Measurements from ENCODE around the gene ARID1B.

Gene ARID1B

DNA sequence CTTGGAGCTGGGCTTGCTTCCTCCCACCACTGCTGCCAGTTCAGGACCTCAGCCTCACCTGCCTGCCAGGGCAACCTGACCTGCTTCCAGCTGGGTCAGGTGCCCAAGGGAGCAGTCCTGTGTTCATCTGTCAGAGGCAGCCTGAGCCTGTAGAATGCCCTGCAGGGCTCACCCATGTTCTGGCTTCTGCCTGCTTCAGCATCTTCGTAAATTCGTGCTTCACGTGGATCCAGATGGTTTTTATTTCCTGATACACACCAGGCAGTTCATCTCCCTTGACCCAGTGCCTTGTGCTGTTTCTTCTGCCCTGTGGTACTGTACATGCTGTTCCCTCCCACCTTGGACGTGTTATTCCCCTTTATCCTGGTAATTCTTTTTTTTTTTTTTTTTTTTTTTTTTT is 50.2 kb downstream of the ARID1B start:
- Histone ChIP-seq H3K4ac (ENCODE audit: low read length) (no peak overlapping the region), H3K36me3 (replicated peaks in 1 of 2; ENCODE audit: control insufficient read depth in 2 of 2, insufficient read depth in 2 of 2, low read length in 2 of 2) (peaks cover 4 to 39% of the 10 kb centered on the region in 2 donors), H3K4me1 (ENCODE audit: control insufficient read depth in 2 of 2, insufficient read depth in 1 of 2, low read depth in 1 of 2, low read length in 2 of 2) (peaks cover 4 to 10% of the 10 kb centered on the region in 2 donors), H2BK12ac (ENCODE audit: low read length) (no peak overlapping the region), H3K9ac (ENCODE audit: low read depth, low read length, poor library complexity) (peak overlapping the region; percentile 14), H3K23ac (ENCODE audit: low read depth, low read length, poor library complexity) (peak overlapping the region; percentile 67), H2BK5ac (ENCODE audit: low read length) (no peak overlapping the region), H3K9me3 (replicated peaks in 1 of 2; ENCODE audit: control insufficient read depth in 2 of 2, insufficient read depth in 1 of 2, low read depth in 1 of 2, low read length in 2 of 2) (no peaks in the 10 kb centered on the region), H4K91ac (ENCODE audit: low read depth, low read length, poor library complexity) (no peak overlapping the region), H2AFZ (ENCODE audit: low read length) (no peak overlapping the region), H2AK5ac (ENCODE audit: low read depth, low read length) (no peak overlapping the region), H3K4me3 (ENCODE audit: low read length in 2 of 2) (peak overlapping the region in 1 of 2 donors; percentile 19), H3K4me2 (ENCODE audit: insufficient read depth, low read length, poor library complexity, severe bottlenecking) (no peak overlapping the region), H2BK15ac (ENCODE audit: low read length) (no peak overlapping the region), H4K8ac (ENCODE audit: low read depth, low read length) (no peak overlapping the region), H2BK120ac (ENCODE audit: low read depth, low read length) (no peak overlapping the region), H3K79me1 (ENCODE audit: low read depth, low read length) (peaks cover 14% of the 10 kb centered on the region), H3K27me3 (ENCODE audit: control insufficient read depth in 3 of 3, insufficient read depth in 3 of 3, low read depth in 1 of 3, low read length in 3 of 3) (peaks cover 0 to 2% (median 0%) of the 10 kb centered on the region in 3 experiments), H3K18ac (ENCODE audit: low read length) (peak overlapping the region; percentile 79), H3K14ac (ENCODE audit: low read length) (peak overlapping the region; percentile 83), H3K27ac (replicated peaks; ENCODE audit: low read length) (no peak overlapping the region)
- DNase-seq (ENCODE audit: low spot score) = no peak
- no CpG with 5 or more reads among the region's 4 CpGs for WGBS, 2 donors (ENCODE audit: extremely low coverage in 2 of 2, insufficient read length in 2 of 2, insufficient replicate concordance in 1 of 2)

GRCh38 chr6:156828280-156828703 is 51.1 kb downstream of the ARID1B start:
- Histone ChIP-seq H4K91ac (ENCODE audit: low read depth, low read length, poor library complexity) (no peak overlapping the region), H3K79me1 (ENCODE audit: low read depth, low read length) (peaks cover 9% of the 10 kb centered on the region), H3K9ac (ENCODE audit: low read depth, low read length, poor library complexity) (no peak overlapping the region), H3K27me3 (ENCODE audit: control insufficient read depth in 3 of 3, insufficient read depth in 3 of 3, low read depth in 1 of 3, low read length in 3 of 3) (peaks cover 0 to 2% (median 0%) of the 10 kb centered on the region in 3 experiments), H2BK120ac (ENCODE audit: low read depth, low read length) (no peak overlapping the region), H3K18ac (ENCODE audit: low read length) (no peak overlapping the region), H3K9me3 (replicated peaks in 1 of 2; ENCODE audit: control insufficient read depth in 2 of 2, insufficient read depth in 1 of 2, low read depth in 1 of 2, low read length in 2 of 2) (no peaks in the 10 kb centered on the region), H4K8ac (ENCODE audit: low read depth, low read length) (no peak overlapping the region), H3K4me2 (ENCODE audit: insufficient read depth, low read length, poor library complexity, severe bottlenecking) (no peak overlapping the region), H2BK5ac (ENCODE audit: low read length) (no peak overlapping the region), H2BK12ac (ENCODE audit: low read length) (no peak overlapping the region), H3K23ac (ENCODE audit: low read depth, low read length, poor library complexity) (no peak overlapping the region), H2AK5ac (ENCODE audit: low read depth, low read length) (no peak overlapping the region), H3K4me3 (ENCODE audit: low read length in 2 of 2) (no peak overlapping the region), H2AFZ (ENCODE audit: low read length) (no peak overlapping the region), H3K14ac (ENCODE audit: low read length) (no peak overlapping the region), H3K4ac (ENCODE audit: low read length) (no peak overlapping the region), H2BK15ac (ENCODE audit: low read length) (no peak overlapping the region), H3K36me3 (replicated peaks in 1 of 2; ENCODE audit: control insufficient read depth in 2 of 2, insufficient read depth in 2 of 2, low read length in 2 of 2) (peaks cover 4 to 32% of the 10 kb centered on the region in 2 donors), H3K4me1 (ENCODE audit: control insufficient read depth in 2 of 2, insufficient read depth in 1 of 2, low read depth in 1 of 2, low read length in 2 of 2) (peaks cover 8 to 9% of the 10 kb centered on the region in 2 donors), H3K27ac (replicated peaks; ENCODE audit: low read length) (no peak overlapping the region)
- DNase-seq (ENCODE audit: low spot score) = no peak
- WGBS, 2 donors (ENCODE audit: extremely low coverage in 2 of 2, insufficient read length in 2 of 2, insufficient replicate concordance in 1 of 2) = no CpG with 5 or more reads among the region's 5 CpGs

- Histone ChIP-seq H2BK12ac (ENCODE audit: low read length) (no peak overlapping the region), H3K18ac (ENCODE audit: low read length) (no peak overlapping the region), H4K8ac (ENCODE audit: low read depth, low read length) (no peak overlapping the region), H2AFZ (ENCODE audit: low read length) (no peak overlapping the region), H2AK5ac (ENCODE audit: low read depth, low read length) (no peak overlapping the region), H3K4me3 (ENCODE audit: low read length in 2 of 2) (no peak overlapping the region), H3K27ac (replicated peaks; ENCODE audit: low read length) (no peak overlapping the region), H3K14ac (ENCODE audit: low read length) (no peak overlapping the region), H3K9me3 (replicated peaks in 1 of 2; ENCODE audit: control insufficient read depth in 2 of 2, insufficient read depth in 1 of 2, low read depth in 1 of 2, low read length in 2 of 2) (no peaks in the 10 kb centered on the region), H2BK15ac (ENCODE audit: low read length) (no peak overlapping the region), H4K91ac (ENCODE audit: low read depth, low read length, poor library complexity) (no peak overlapping the region), H2BK120ac (ENCODE audit: low read depth, low read length) (no peak overlapping the region), H2BK5ac (ENCODE audit: low read length) (no peak overlapping the region), H3K4me2 (ENCODE audit: insufficient read depth, low read length, poor library complexity, severe bottlenecking) (no peak overlapping the region), H3K79me1 (ENCODE audit: low read depth, low read length) (peaks cover 9% of the 10 kb centered on the region), H3K27me3 (ENCODE audit: control insufficient read depth in 3 of 3, insufficient read depth in 3 of 3, low read depth in 1 of 3, low read length in 3 of 3) (peaks cover 0 to 2% (median 0%) of the 10 kb centered on the region in 3 experiments), H3K9ac (ENCODE audit: low read depth, low read length, poor library complexity) (no peak overlapping the region), H3K4ac (ENCODE audit: low read length) (no peak overlapping the region), H3K4me1 (ENCODE audit: control insufficient read depth in 2 of 2, insufficient read depth in 1 of 2, low read depth in 1 of 2, low read length in 2 of 2) (peaks cover 8 to 9% of the 10 kb centered on the region in 2 donors), H3K36me3 (replicated peaks in 1 of 2; ENCODE audit: control insufficient read depth in 2 of 2, insufficient read depth in 2 of 2, low read length in 2 of 2) (peaks cover 4 to 34% of the 10 kb centered on the region in 2 donors), H3K23ac (ENCODE audit: low read depth, low read length, poor library complexity) (no peak overlapping the region)
- DNase-seq (ENCODE audit: low spot score) = no peak
- no CpG with 5 or more reads among the region's 9 CpGs for WGBS, 2 donors (ENCODE audit: extremely low coverage in 2 of 2, insufficient read length in 2 of 2, insufficient replicate concordance in 1 of 2)
These were observed 52.9 kb downstream of the ARID1B start for GRCh38 chr6:156830126-156830525.

- no CpG with 5 or more reads among the region's 2 CpGs for WGBS, 2 donors (ENCODE audit: extremely low coverage in 2 of 2, insufficient read length in 2 of 2, insufficient replicate concordance in 1 of 2)
- H3K4ac ChIP-seq (ENCODE audit: low read length) = no peak overlapping the region
These were observed 55.1 kb downstream of the ARID1B start for GRCh38 chr6:156832231-156832647.

More at GRCh38 chr6:156832231-156832647, 55.1 kb downstream of the ARID1B start:
- no peak overlapping the region for H2BK15ac ChIP-seq (ENCODE audit: low read length)
- no peak overlapping the region for H3K9ac ChIP-seq (ENCODE audit: low read depth, low read length, poor library complexity)
- no peak for DNase-seq (ENCODE audit: low spot score)
- no peak overlapping the region for H3K14ac ChIP-seq (ENCODE audit: low read length)
- H2BK12ac ChIP-seq (ENCODE audit: low read length) = no peak overlapping the region
- peaks cover 3 to 9% of the 10 kb centered on the region in 2 donors for H3K4me1 ChIP-seq (ENCODE audit: control insufficient read depth in 2 of 2, insufficient read depth in 1 of 2, low read depth in 1 of 2, low read length in 2 of 2)
- H3K4me2 ChIP-seq (ENCODE audit: insufficient read depth, low read length, poor library complexity, severe bottlenecking) = no peak overlapping the region
- no peak overlapping the region for H2BK120ac ChIP-seq (ENCODE audit: low read depth, low read length)
- no peak overlapping the region for H2AK5ac ChIP-seq (ENCODE audit: low read depth, low read length)
- no peak overlapping the region for H3K23ac ChIP-seq (ENCODE audit: low read depth, low read length, poor library complexity)
- no peak overlapping the region for H3K27ac ChIP-seq (replicated peaks; ENCODE audit: low read length)
- H3K36me3 ChIP-seq (replicated peaks in 1 of 2; ENCODE audit: control insufficient read depth in 2 of 2, insufficient read depth in 2 of 2, low read length in 2 of 2) = peaks cover 4 to 41% of the 10 kb centered on the region in 2 donors
- peaks cover 0 to under 1% (median 0%) of the 10 kb centered on the region in 3 experiments for H3K27me3 ChIP-seq (ENCODE audit: control insufficient read depth in 3 of 3, insufficient read depth in 3 of 3, low read depth in 1 of 3, low read length in 3 of 3)
- H4K8ac ChIP-seq (ENCODE audit: low read depth, low read length) = no peak overlapping the region
- H3K4me3 ChIP-seq (ENCODE audit: low read length in 2 of 2) = no peak overlapping the region
- no peaks in the 10 kb centered on the region for H3K9me3 ChIP-seq (replicated peaks in 1 of 2; ENCODE audit: control insufficient read depth in 2 of 2, insufficient read depth in 1 of 2, low read depth in 1 of 2, low read length in 2 of 2)
- H4K91ac ChIP-seq (ENCODE audit: low read depth, low read length, poor library complexity) = no peak overlapping the region
- H2BK5ac ChIP-seq (ENCODE audit: low read length) = no peak overlapping the region
- no peak overlapping the region for H2AFZ ChIP-seq (ENCODE audit: low read length)
- H3K79me1 ChIP-seq (ENCODE audit: low read depth, low read length) = peaks cover 4% of the 10 kb centered on the region
- no peak overlapping the region for H3K18ac ChIP-seq (ENCODE audit: low read length)
